Measurements from ENCODE around the gene ANKRD23.
"Not testable (repeated sequence)": the region's sequence is repeated elsewhere in the genome, so short reads cannot be mapped to it uniquely, and the experiment has no call there.

ANKRD23 gene

DNA sequence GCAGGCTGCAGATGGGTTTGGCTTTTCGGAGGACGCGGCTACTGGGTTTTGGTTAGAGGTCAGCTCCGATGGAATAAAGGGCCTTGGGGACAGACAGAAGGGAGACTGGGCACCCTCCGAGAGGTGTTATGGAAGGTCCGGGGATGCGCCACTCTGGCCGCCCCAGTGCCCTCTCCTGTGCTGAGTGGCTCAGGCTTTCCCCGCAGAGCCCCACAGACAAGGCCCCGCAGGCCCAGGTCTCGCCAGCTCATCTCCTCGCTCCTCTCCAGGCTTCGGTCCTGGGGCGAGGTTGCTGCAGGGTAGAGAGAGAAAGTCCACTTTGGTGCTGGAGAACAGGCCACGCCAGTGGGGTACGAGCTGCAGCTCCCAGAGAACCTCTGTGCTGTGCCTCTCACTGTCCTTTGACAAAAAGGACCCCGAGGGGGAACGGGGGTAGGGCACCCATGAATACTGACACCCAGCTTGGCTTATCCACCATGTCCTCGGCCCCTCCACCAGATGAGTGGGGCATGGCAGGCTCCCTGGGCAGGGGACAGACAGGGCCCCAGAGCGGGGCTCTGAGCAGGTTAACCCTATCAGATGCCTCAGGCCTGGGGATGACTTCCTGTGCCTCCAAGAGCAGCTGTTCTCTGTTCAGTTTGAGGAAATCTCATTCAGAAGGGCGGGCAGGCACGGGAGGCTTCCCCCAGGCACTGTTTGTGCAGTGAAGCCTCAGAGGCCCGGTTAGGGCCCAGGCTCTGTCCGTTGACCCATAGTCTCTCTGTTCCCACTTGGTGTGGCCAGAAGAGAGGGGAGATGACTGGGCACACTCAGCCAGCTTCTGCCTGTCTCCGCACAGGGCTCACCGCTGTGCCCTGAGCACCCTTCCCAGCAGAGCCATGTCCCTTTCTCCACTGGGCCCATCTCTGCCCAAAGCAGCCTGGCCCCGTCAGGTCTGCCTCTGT, 43.5 kb downstream of the ANKRD23 start:
- Histone ChIP-seq H3K27ac (ENCODE audit: low read depth, low read length) (no peak overlapping the region), H3K27me3 (ENCODE audit: insufficient read depth, low read length) (no peaks in the 10 kb centered on the region), H3K4me3 (ENCODE audit: low read length) (no peak overlapping the region), H3K9ac (ENCODE audit: low read depth, low read length) (no peak overlapping the region), H3K9me3 (ENCODE audit: insufficient read depth, low read depth, low read length) (no peaks in the 10 kb centered on the region), H3K36me3 (ENCODE audit: insufficient read depth, low read length) (no peaks in the 10 kb centered on the region), H3K4me1 (ENCODE audit: insufficient read depth, low read length) (no peaks in the 10 kb centered on the region)
- WGBS = 92% methylated on average over 27 of the region's 27 CpGs

DNA sequence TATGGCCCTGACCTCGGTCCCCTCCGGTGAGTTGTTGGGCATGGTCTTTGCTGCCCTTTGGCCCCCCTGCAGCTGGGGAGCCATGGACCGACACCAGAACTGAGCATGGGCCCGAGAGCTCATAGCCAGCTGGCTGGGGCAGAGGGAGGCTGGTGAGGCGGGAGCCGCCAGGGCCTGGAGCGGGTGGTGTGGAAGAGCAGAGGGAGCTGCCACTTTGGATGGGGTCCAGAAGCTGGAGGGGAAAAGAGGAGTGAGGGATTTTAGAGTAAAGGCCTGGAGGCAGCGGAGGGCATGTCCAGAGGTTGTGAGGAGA, 44.2 kb downstream of the ANKRD23 start:
- 93% methylated on average over 8 of the region's 8 CpGs for WGBS
- H3K27me3 ChIP-seq (ENCODE audit: insufficient read depth, low read length) = no peaks in the 10 kb centered on the region
- no peak overlapping the region for H3K9ac ChIP-seq (ENCODE audit: low read depth, low read length)
- no peak overlapping the region for H3K4me3 ChIP-seq (ENCODE audit: low read length)
- H3K36me3 ChIP-seq (ENCODE audit: insufficient read depth, low read length) = no peaks in the 10 kb centered on the region
- no peaks in the 10 kb centered on the region for H3K9me3 ChIP-seq (ENCODE audit: insufficient read depth, low read depth, low read length)
- no peaks in the 10 kb centered on the region for H3K4me1 ChIP-seq (ENCODE audit: insufficient read depth, low read length)
- H3K27ac ChIP-seq (ENCODE audit: low read depth, low read length) = no peak overlapping the region

DNA sequence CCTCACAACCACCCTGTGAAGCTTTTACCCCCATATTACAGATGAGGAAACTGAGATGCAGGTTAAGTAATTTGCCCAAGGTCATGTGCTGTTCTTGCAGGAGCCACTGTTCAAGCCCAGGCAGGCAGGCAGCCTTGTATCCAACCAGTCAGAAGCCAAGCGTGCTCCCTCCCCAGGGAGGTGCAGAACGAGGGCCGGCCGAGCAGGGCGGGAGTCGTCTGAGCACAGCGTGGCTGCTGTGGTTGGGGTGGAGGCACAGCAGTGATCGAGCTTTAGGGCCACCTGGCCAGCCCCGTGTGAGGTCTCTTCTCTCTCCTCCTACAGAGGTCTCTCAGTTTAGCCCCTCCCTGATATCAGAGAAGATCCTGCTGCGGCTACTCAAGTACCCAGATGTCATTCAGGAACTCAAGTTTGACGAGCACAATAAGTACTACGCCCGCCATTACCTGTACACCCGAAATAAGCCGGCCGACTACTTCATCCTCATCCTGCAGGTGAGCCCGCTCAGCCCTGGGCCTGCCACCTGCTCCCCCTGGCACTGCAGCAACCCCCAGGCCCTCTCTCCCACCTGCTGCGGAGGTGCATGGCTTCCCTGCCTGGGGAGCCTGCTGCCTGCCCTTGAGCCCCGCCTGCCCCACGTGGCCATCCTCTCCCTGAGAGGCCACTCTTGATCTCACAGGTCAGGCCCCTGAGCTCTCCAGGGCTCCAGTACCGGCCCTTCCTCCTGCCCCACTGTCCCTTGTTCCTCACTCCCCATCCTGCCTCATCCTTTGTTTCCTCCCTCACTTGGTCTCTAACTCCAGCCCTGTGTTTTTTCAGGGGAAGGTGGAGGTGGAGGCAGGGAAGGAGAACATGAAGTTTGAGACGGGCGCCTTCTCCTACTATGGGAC, 44.8 kb downstream of the ANKRD23 start:
- WGBS = 91% methylated on average over 23 of the region's 23 CpGs
- Histone ChIP-seq H3K9me3 (ENCODE audit: insufficient read depth, low read depth, low read length) (no peaks in the 10 kb centered on the region), H3K27me3 (ENCODE audit: insufficient read depth, low read length) (no peaks in the 10 kb centered on the region), H3K36me3 (ENCODE audit: insufficient read depth, low read length) (no peaks in the 10 kb centered on the region), H3K4me3 (ENCODE audit: low read length) (no peak overlapping the region), H3K27ac (ENCODE audit: low read depth, low read length) (no peak overlapping the region), H3K9ac (ENCODE audit: low read depth, low read length) (no peak overlapping the region), H3K4me1 (ENCODE audit: insufficient read depth, low read length) (no peaks in the 10 kb centered on the region)

DNA sequence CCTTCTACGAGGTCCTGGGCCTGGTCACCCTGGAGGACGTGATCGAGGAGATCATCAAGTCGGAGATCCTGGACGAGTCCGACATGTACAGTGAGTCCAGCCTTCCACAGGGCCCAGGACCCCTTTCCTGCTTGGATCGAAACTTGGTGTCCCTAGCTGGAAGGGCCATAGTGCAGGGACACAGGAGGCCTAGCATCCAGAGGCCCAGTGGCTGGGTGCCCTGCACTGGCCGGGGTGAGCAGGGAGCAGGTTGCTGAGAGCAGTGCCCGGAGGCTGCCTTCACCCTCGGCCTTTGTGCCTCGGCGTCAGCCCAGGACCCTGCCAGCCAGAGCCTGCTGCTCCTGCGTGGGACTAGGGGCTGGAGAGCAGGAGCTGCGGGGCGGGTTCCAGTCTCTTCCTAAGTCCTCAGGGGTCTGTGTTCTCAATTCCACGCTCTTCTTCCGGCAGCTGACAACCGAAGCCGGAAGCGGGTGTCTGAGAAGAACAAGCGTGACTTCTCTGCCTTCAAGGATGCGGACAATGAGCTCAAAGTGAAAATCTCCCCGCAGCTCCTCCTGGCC, 46.7 kb downstream of the ANKRD23 start:
- Histone ChIP-seq H3K27me3 (ENCODE audit: insufficient read depth, low read length) (no peaks in the 10 kb centered on the region), H3K9ac (ENCODE audit: low read depth, low read length) (no peak overlapping the region), H3K36me3 (ENCODE audit: insufficient read depth, low read length) (no peaks in the 10 kb centered on the region), H3K9me3 (ENCODE audit: insufficient read depth, low read depth, low read length) (no peaks in the 10 kb centered on the region), H3K27ac (ENCODE audit: low read depth, low read length) (no peak overlapping the region), H3K4me3 (ENCODE audit: low read length) (no peak overlapping the region), H3K4me1 (ENCODE audit: insufficient read depth, low read length) (no peaks in the 10 kb centered on the region)
- WGBS = 95% methylated on average over 23 of the region's 23 CpGs

DNA sequence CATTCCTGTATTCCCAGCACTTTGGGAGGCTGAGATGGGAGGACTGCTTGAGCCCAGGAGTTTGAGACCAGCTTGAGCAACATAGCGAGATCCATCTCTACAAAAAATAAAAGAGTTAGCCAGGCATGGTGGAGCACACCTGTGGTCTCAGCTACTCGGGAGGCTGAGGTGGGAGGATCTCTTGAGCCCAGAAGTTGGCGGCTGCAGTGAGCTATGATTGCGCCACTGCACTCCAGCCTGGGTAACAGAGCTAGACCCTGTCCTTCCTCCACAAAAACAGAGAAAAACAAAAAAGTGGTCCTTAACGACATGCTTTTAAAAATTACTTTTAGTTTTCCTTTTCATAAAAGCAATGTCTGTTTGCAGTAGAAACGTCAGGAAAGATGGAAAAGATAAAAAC, 47.3 kb downstream of the ANKRD23 start:
- not testable (repeated sequence) for H3K9ac ChIP-seq (ENCODE audit: low read depth, low read length); H3K9me3 ChIP-seq (ENCODE audit: insufficient read depth, low read depth, low read length); H3K27ac ChIP-seq (ENCODE audit: low read depth, low read length); H3K4me1 ChIP-seq (ENCODE audit: insufficient read depth, low read length); H3K27me3 ChIP-seq (ENCODE audit: insufficient read depth, low read length); H3K36me3 ChIP-seq (ENCODE audit: insufficient read depth, low read length); H3K4me3 ChIP-seq (ENCODE audit: low read length)
- 98% methylated on average over 6 of the region's 6 CpGs for WGBS

DNA sequence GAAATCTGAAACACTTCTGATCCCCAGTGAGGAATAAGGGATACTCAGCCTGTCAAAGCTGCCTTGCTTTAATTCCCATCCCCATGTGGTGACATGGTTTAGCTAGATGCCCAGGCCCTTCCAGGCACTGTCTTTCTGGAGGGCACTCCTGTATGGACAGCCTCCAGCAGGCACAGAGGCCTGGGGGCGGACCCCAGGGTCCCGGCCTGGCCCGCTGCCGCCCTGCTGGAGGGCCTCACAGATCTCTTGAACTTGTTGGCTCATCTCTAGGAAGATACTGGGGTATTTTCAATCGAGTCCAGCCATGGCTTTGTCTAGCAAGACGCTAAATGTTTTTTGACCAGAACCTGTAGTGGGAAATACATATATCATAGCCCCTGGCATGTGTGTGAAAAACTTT, 48.7 kb downstream of the ANKRD23 start:
- no peak overlapping the region for H3K9ac ChIP-seq (ENCODE audit: low read depth, low read length)
- H3K9me3 ChIP-seq (ENCODE audit: insufficient read depth, low read depth, low read length) = no peaks in the 10 kb centered on the region
- H3K36me3 ChIP-seq (ENCODE audit: insufficient read depth, low read length) = no peaks in the 10 kb centered on the region
- no peak overlapping the region for H3K27ac ChIP-seq (ENCODE audit: low read depth, low read length)
- H3K4me3 ChIP-seq (ENCODE audit: low read length) = no peak overlapping the region
- whole genome bisulfite sequencing = 95% methylated on average over 6 of the region's 6 CpGs
- no peaks in the 10 kb centered on the region for H3K27me3 ChIP-seq (ENCODE audit: insufficient read depth, low read length)
- H3K4me1 ChIP-seq (ENCODE audit: insufficient read depth, low read length) = no peaks in the 10 kb centered on the region

DNA sequence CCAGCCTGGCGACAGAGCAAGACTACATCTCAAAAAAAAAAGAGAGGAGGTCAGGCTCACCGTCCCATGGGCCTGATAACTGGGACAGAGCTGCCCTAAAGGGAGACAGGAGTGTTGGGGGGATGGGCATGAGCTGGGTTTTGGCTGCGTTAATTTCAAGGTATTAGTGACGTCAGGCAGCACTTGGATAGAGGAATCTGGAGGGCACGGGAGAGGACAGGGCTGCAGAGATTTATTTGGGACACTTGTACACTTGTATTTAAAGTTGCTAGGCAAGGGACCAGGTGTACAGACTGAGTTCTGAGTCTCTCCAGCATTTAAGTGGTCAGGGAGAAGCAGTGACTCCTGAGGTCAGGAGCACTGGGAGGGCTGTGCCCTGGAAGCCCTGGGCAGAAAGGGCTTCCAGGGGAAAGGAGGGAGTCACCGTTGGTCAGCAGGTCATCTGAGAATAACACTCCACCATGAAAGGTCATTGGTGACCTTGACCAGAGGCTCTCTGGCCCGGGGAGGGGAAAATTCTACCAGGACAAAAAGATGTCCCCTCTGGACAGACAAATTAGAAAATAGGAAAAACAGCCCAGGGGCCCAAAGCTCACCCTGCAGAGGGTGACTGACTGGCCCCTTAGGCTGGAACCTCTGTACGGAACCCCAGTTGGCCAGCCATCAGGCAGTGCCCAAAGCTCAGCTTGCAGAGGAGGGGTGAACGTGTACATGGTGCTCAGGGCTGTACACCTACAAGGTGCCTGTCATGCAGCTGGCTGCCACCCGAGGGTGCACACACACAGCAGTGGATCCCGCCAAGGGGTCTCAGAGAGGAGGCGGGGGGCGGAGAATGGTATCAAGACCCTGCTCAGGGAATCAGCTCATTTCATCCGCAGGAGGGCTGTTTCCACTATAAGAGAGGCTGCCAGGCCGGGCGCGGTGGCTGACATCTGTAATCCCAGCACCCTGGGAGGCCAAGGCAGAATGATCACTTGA, 50.8 kb downstream of the ANKRD23 start:
- H3K36me3 ChIP-seq (ENCODE audit: insufficient read depth, low read length) = no peaks in the 10 kb centered on the region
- no peak overlapping the region for H3K4me3 ChIP-seq (ENCODE audit: low read length)
- H3K27ac ChIP-seq (ENCODE audit: low read depth, low read length) = no peak overlapping the region
- 90% methylated on average over 17 of the region's 17 CpGs for WGBS
- no peaks in the 10 kb centered on the region for H3K9me3 ChIP-seq (ENCODE audit: insufficient read depth, low read depth, low read length)
- no peaks in the 10 kb centered on the region for H3K4me1 ChIP-seq (ENCODE audit: insufficient read depth, low read length)
- H3K9ac ChIP-seq (ENCODE audit: low read depth, low read length) = no peak overlapping the region
- H3K27me3 ChIP-seq (ENCODE audit: insufficient read depth, low read length) = no peaks in the 10 kb centered on the region

DNA sequence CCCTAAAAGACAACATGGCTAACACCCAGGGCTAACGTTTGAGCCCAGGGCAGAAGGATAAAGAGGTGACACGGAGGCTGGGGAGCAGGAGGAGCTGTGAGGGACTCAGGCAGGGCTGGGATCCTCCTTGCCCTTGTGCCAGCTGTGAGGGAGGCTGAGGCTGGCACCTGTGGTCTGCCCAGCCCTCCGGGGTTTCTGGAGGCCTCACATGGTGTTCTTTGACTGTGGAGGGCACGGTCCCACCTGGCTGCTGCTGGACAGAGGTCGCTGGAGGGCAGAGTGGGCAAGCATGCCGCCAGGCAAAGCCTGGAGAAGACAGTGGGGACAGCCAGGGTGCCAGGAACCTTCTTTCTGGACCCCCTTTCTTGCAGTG, 54.6 kb downstream of the ANKRD23 start:
- no peak overlapping the region for H3K27ac ChIP-seq (ENCODE audit: low read depth, low read length)
- H3K9ac ChIP-seq (ENCODE audit: low read depth, low read length) = no peak overlapping the region

DNA sequence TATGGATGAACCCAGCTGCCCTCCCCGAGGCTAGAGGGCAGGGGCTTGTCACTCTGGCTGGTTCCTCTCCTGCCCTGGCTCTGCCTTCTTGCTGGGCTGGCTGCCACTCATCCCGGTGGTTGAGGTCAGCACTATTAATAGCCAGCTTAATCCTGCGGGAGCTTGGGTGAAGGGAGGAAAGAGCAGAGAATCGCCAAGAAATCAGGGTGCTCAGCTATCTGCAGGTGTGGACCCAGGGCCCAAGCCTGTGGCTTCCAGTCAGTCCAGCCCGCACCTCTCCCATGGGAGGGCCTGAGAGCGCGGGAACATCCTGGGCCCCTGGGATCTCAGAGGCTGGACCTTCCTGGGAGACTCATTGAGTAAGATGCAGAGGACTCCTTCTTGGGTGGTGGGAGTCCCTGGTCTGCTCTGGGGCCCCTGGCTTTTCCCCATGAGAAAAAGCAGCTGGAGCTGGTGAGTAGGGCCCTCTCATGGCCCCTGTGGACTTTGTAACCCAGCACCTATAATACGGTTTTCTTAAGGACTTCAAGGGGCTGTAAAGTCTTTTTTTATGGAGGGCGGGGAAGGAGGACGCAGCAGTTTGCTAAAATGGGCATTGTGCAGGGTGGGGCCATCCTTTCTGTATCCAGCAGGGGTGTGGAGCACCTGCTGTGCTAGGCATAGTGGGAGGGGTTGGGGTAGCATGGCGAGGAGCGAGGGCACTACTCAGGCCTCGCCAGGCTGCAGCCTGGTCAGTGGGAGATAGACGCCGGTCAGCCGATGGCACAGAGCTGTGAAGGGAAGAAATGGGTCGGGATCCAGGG, 55.2 kb downstream of the ANKRD23 start:
- H3K36me3 ChIP-seq (ENCODE audit: insufficient read depth, low read length) = no peaks in the 10 kb centered on the region
- no peak overlapping the region for H3K9ac ChIP-seq (ENCODE audit: low read depth, low read length)
- 89% methylated on average over 17 of the region's 17 CpGs for WGBS
- no peak overlapping the region for H3K4me3 ChIP-seq (ENCODE audit: low read length)
- no peak overlapping the region for H3K27ac ChIP-seq (ENCODE audit: low read depth, low read length)
- H3K27me3 ChIP-seq (ENCODE audit: insufficient read depth, low read length) = no peaks in the 10 kb centered on the region
- H3K4me1 ChIP-seq (ENCODE audit: insufficient read depth, low read length) = no peaks in the 10 kb centered on the region
- H3K9me3 ChIP-seq (ENCODE audit: insufficient read depth, low read depth, low read length) = no peaks in the 10 kb centered on the region

More for the DNA sequence above, 54.6 kb downstream of the ANKRD23 start:
- Histone ChIP-seq H3K4me3 (ENCODE audit: low read length) (no peak overlapping the region), H3K36me3 (ENCODE audit: insufficient read depth, low read length) (no peaks in the 10 kb centered on the region), H3K27me3 (ENCODE audit: insufficient read depth, low read length) (no peaks in the 10 kb centered on the region), H3K4me1 (ENCODE audit: insufficient read depth, low read length) (no peaks in the 10 kb centered on the region), H3K9me3 (ENCODE audit: insufficient read depth, low read depth, low read length) (no peaks in the 10 kb centered on the region)
- 88% methylated on average over 6 of the region's 6 CpGs for WGBS

All from HUES64 (cell line).